Osteoblast (primary cell): ENCODE results near the gene CSMD2. TPM values are rescaled to one million over a fixed set of nuclear protein-coding genes. Genes with fewer than 3 reads are reported as not detected.
A peak's percentile ranks its signal among the peaks of the same experiment; 100 is the strongest.

Source experiments
- DNase-seq: peaks from one replicate; pipeline ENCODE4 v3.0.0; 2011; ENCODE audit warnings: low spot score, mixed read lengths; ENCODE audit not compliant: insufficient read length; ENCODE audit errors: missing footprints
- H2AFZ ChIP-seq: 2 replicates; pipeline ENCODE4 v1.6.0; 2011; ENCODE audit warnings: mild to moderate bottlenecking, low read length
- H3K27ac ChIP-seq: 2 replicates; pipeline ENCODE4 v1.5.1; 2011; ENCODE audit warnings: mild to moderate bottlenecking, low read depth, low read length, moderate library complexity
- H3K27me3 ChIP-seq: 2 replicates; pipeline ENCODE4 v1.6.0; 2012; ENCODE audit warnings: mild to moderate bottlenecking, control low read depth, inconsistent platforms, low read length, moderate library complexity; ENCODE audit not compliant: insufficient read depth
- H3K36me3 ChIP-seq: 2 replicates; pipeline ENCODE4 v1.5.1; 2011; ENCODE audit warnings: mild to moderate bottlenecking, low read length, control low read depth, moderate library complexity; ENCODE audit not compliant: insufficient read depth
- H3K4me1 ChIP-seq: 2 replicates; pipeline ENCODE4 v1.5.1; 2011; ENCODE audit warnings: mild to moderate bottlenecking, low read length, control low read depth, moderate library complexity; ENCODE audit not compliant: insufficient read depth
- H3K4me2 ChIP-seq: 2 replicates; pipeline ENCODE4 v1.6.0; 2011; ENCODE audit warnings: mild to moderate bottlenecking, low read length; ENCODE audit not compliant: insufficient read depth
- H3K4me3 ChIP-seq: fragments of 200-600 bp; sonication (generic); 3 replicates; pipeline ENCODE4 v1.5.1; 2012; ENCODE audit warnings: mild to moderate bottlenecking, low read length, inconsistent platforms; ENCODE audit not compliant: insufficient read depth
- H3K79me2 ChIP-seq: 2 replicates; pipeline ENCODE4 v1.6.0; 2012; ENCODE audit warnings: mild to moderate bottlenecking, low read length, control low read depth, inconsistent platforms; ENCODE audit not compliant: insufficient read depth
- H3K9me3 ChIP-seq: 2 replicates; pipeline ENCODE4 v1.5.1; 2011; ENCODE audit warnings: low read depth, low read length, control low read depth
- H4K20me1 ChIP-seq: 2 replicates; pipeline ENCODE4 v1.6.0; 2012; ENCODE audit warnings: mild to moderate bottlenecking, low read length, control low read depth; ENCODE audit not compliant: insufficient read depth
- CTCF ChIP-seq: IDR thresholded peaks from 2 replicates; pipeline ENCODE4 v1.5.1; 2011; ENCODE audit warnings: mild to moderate bottlenecking, low read depth, low read length, moderate library complexity; ENCODE audit errors: extremely low read depth
- total RNA-seq: library from RNA; depleted of rRNA; stranded (reverse); fragments of >200 nt; gene quantifications from 2 replicates; pipeline ENCODE4 v1.2.3, GENCODE V29; 2012

The CSMD2 gene
- total RNA-seq, 1 donor: 0.36 TPM

- H3K4me1 ChIP-seq: no peaks in the 10 kb centered on the region
- H3K79me2 ChIP-seq: no peaks in the 10 kb centered on the region
- no peak overlapping the region for H3K4me2 ChIP-seq
- no peak overlapping the region for H3K4me3 ChIP-seq
- no peaks in the 10 kb centered on the region for H4K20me1 ChIP-seq
- no peak overlapping the region for H2AFZ ChIP-seq
- peak; percentile 55 for DNase-seq
- no peak for TF ChIP-seq CTCF
- H3K27me3 ChIP-seq: no peaks in the 10 kb centered on the region
- H3K36me3 ChIP-seq: no peaks in the 10 kb centered on the region
- H3K27ac ChIP-seq: no peak overlapping the region
- H3K9me3 ChIP-seq: no peaks in the 10 kb centered on the region
These were observed 449.7 kb downstream of the CSMD2 start for GRCh38 chr1:33715195-33715811.

GRCh38 chr1:33714421-33714820, 450.6 kb downstream of the CSMD2 start:
- Histone ChIP-seq H3K4me3 (no peak overlapping the region), H4K20me1 (no peaks in the 10 kb centered on the region), H3K27me3 (no peaks in the 10 kb centered on the region), H3K4me2 (no peak overlapping the region), H3K79me2 (no peaks in the 10 kb centered on the region), H3K9me3 (no peaks in the 10 kb centered on the region), H3K36me3 (no peaks in the 10 kb centered on the region), H3K4me1 (no peaks in the 10 kb centered on the region), H3K27ac (no peak overlapping the region), H2AFZ (no peak overlapping the region)
- no peak for DNase-seq
- TF ChIP-seq CTCF: no peak

GRCh38 chr1:33713058-33713877, 451.8 kb downstream of the CSMD2 start:
- Histone ChIP-seq H3K9me3 (no peaks in the 10 kb centered on the region), H3K36me3 (no peaks in the 10 kb centered on the region), H3K79me2 (no peaks in the 10 kb centered on the region), H3K4me2 (no peak overlapping the region), H3K27me3 (no peaks in the 10 kb centered on the region), H3K27ac (no peak overlapping the region), H2AFZ (no peak overlapping the region), H4K20me1 (no peaks in the 10 kb centered on the region), H3K4me1 (no peaks in the 10 kb centered on the region), H3K4me3 (no peak overlapping the region)
- no peak for TF ChIP-seq CTCF
- peak; percentile 55 for DNase-seq

DNA sequence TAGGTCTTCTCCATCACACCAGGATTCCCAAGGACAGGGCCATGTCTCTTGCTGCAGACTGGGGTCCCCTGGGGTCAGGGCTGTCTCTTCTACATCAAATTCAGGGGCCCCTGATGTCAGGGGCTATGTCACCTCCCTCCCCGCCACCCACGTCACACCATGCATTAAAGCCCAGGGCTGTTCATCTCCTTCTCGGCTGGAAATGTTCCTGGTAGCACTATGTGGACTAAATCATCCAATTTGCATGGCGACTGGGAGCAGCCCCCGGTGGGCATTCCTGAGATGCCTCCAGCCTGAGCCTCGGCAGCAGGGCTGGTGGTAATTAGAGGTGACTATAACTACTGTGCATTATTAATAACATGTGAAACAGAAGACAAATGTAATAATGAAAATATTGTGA, 452.8 kb downstream of the CSMD2 start:
- Histone ChIP-seq H3K36me3 (no peaks in the 10 kb centered on the region), H2AFZ (no peak overlapping the region), H3K4me2 (no peak overlapping the region), H3K27me3 (no peaks in the 10 kb centered on the region), H3K4me1 (no peaks in the 10 kb centered on the region), H4K20me1 (no peaks in the 10 kb centered on the region), H3K27ac (no peak overlapping the region), H3K4me3 (no peak overlapping the region), H3K9me3 (no peaks in the 10 kb centered on the region), H3K79me2 (no peaks in the 10 kb centered on the region)
- TF ChIP-seq CTCF: no peak
- no peak for DNase-seq
